HepG2 (cell line): ENCODE measurements around the gene UCK2. TPM values are rescaled to one million over a fixed set of nuclear protein-coding genes. Genes with fewer than 3 reads are reported as not detected.

ENCODE experiments used
- DNMT1 ChIP-seq: sonication (generic); formaldehyde crosslinking; IDR thresholded peaks from 2 replicates; pipeline ENCODE4 v1.5.1; 2020; ENCODE audit warnings: mild to moderate bottlenecking, missing genetic modification reagents
- KLF16 ChIP-seq, 2 experiments: sonication (generic) in 1 of 2; formaldehyde crosslinking in 1 of 2; IDR thresholded peaks; 2 replicates each; pipeline versions ENCODE4 v1.6.1 to v1.8.0; 2016 to 2023; ENCODE audit warnings: missing genetic modification reagents in 2 of 2, missing compliant biosample characterization in 1 of 2
- MBNL3 ChIP-seq: fragments of 250-450 bp; sonication (Bioruptor Pico); conservative IDR thresholded peaks from 2 replicates; pipeline ENCODE4 v1.8.0; 2022; ENCODE audit warnings: mild to moderate bottlenecking, inconsistent platforms
- MTF1 ChIP-seq: sonication (generic); formaldehyde crosslinking; IDR thresholded peaks from 2 replicates; pipeline ENCODE4 v1.5.0; 2020; ENCODE audit warnings: missing genetic modification reagents
- NPAS2 ChIP-seq: sonication (generic); formaldehyde crosslinking; IDR thresholded peaks from 2 replicates; pipeline ENCODE4 v1.8.0; 2022; ENCODE audit warnings: mild to moderate bottlenecking, missing genetic modification reagents, borderline replicate concordance
- PHF20 ChIP-seq: sonication (generic); formaldehyde crosslinking; IDR thresholded peaks from 2 replicates; pipeline ENCODE4 v1.5.0; 2020; ENCODE audit warnings: mild to moderate bottlenecking, missing genetic modification reagents
- SIN3A ChIP-seq: IDR thresholded peaks from 2 replicates; pipeline ENCODE4 v1.6.1; 2011; ENCODE audit warnings: low read depth, mild to moderate bottlenecking, control low read depth, low read length, borderline replicate concordance
- SOX13 ChIP-seq, 3 experiments: fragments of 450-650 bp in 1 of 3; sonication (generic) in 1 of 3; formaldehyde crosslinking in 1 of 3; IDR thresholded peaks in 2 of 3; conservative IDR thresholded peaks in 1 of 3; 2 replicates each; pipeline versions ENCODE4 v1.5.0 to v1.6.1; 2016 to 2020; ENCODE audit warnings: antibody characterized with exemption in 1 of 3, mild to moderate bottlenecking in 1 of 3, missing compliant biosample characterization in 1 of 3, missing genetic modification reagents in 1 of 3, moderate library complexity in 1 of 3
- THAP9 ChIP-seq: sonication (generic); formaldehyde crosslinking; IDR thresholded peaks from 2 replicates; pipeline ENCODE4; 2020; ENCODE audit warnings: missing genetic modification reagents, mild to moderate bottlenecking, borderline replicate concordance
- ZFP36L2 ChIP-seq: sonication (generic); formaldehyde crosslinking; IDR thresholded peaks from 2 replicates; pipeline ENCODE4 v1.4.0; 2020; ENCODE audit warnings: missing genetic modification reagents
- ZNF225 ChIP-seq: sonication (generic); formaldehyde crosslinking; IDR thresholded peaks from 2 replicates; pipeline ENCODE4 v1.4.0; 2020; ENCODE audit warnings: mild to moderate bottlenecking, missing genetic modification reagents
- ZNF333 ChIP-seq: sonication (generic); formaldehyde crosslinking; IDR thresholded peaks from 2 replicates; pipeline ENCODE4 v1.4.0; 2020; ENCODE audit warnings: mild to moderate bottlenecking, missing genetic modification reagents, borderline replicate concordance
- ZNF343 ChIP-seq: sonication (generic); formaldehyde crosslinking; IDR thresholded peaks from 2 replicates; pipeline ENCODE4 v1.4.0; 2020; ENCODE audit warnings: mild to moderate bottlenecking, missing genetic modification reagents
- ZNF549 ChIP-seq: sonication (generic); formaldehyde crosslinking; IDR thresholded peaks from 2 replicates; pipeline ENCODE4 v1.5.0; 2020; ENCODE audit warnings: missing genetic modification reagents
- ZNF646 ChIP-seq: sonication (generic); formaldehyde crosslinking; IDR thresholded peaks from 2 replicates; pipeline ENCODE4 v1.9.0; 2021; ENCODE audit warnings: mild to moderate bottlenecking, missing genetic modification reagents
- ZNF678 ChIP-seq: sonication (generic); formaldehyde crosslinking; IDR thresholded peaks from 2 replicates; pipeline ENCODE4 v1.4.0; 2020; ENCODE audit warnings: mild to moderate bottlenecking, missing genetic modification reagents
- ZSCAN12 ChIP-seq: sonication (generic); formaldehyde crosslinking; IDR thresholded peaks from 2 replicates; pipeline ENCODE4 v1.9.0; 2021; ENCODE audit warnings: mild to moderate bottlenecking, missing genetic modification reagents
- ZSCAN21 ChIP-seq: sonication (generic); formaldehyde crosslinking; IDR thresholded peaks from 2 replicates; pipeline ENCODE4 v1.8.0; 2022; ENCODE audit warnings: mild to moderate bottlenecking, missing genetic modification reagents, moderate library complexity, borderline replicate concordance
- ZSCAN9 ChIP-seq: IDR thresholded peaks from 2 replicates; pipeline ENCODE4 v1.6.1; 2016; ENCODE audit warnings: borderline replicate concordance
- polyA plus RNA-seq, 8 experiments: library from polyadenylated mRNA; depleted of rRNA in 3 of 8; stranded (reverse) in 7 of 8; unstranded in 1 of 8; fragments of >200 nt; fragmentation: Illumina TruSeq in 4 of 8; extraction: Trizol in 4 of 8; gene quantifications; 2 replicates each; pipeline versions ENCODE4 v1.2.1 to v1.2.3, GENCODE V29; 2011 to 2016; ENCODE audit warnings: low read depth in 4 of 8, missing spikeins in 1 of 8, mixed read lengths in 1 of 8; ENCODE audit not compliant: insufficient read depth in 1 of 8
- total RNA-seq, 5 experiments: library from RNA; depleted of rRNA; stranded (reverse); fragments of >200 nt; fragmentation: Illumina TruSeq; extraction: Trizol; gene quantifications; 2 replicates each; pipeline ENCODE4 v1.2.3, GENCODE V29; 2016; ENCODE audit warnings: low read depth in 1 of 5

UCK2 gene
- total and polyA plus RNA-seq, 2 of the 13 experiments (the other 11 are each of a cell fraction or from before 2014, with no cell fraction given): 64.3 to 78.0 TPM

- TF ChIP-seq SIN3A (peak; percentile 72; the same call in 1 of the 2 replicates), ZNF646 (no peak; the same call in 1 of the 2 replicates), THAP9 (CRISPR knock-in tag) (peak; percentile 31; the same call in 1 of the 2 replicates), ZNF333 (no peak), ZNF343 (CRISPR knock-in tag) (0 out of 2 replicates have a peak, but pooled peaks have one; percentile 39), SOX13 (IDR thresholded peaks at IDR 0.05) (no peak), SOX13 (CRISPR knock-in tag; conservative IDR thresholded peaks at IDR 0.05 in 1 of 2, IDR thresholded peaks at IDR 0.05 in 1 of 2) (peak in 1 of 2 experiments; percentile 76; a peak in 2 of 4 replicates), ZNF225 (CRISPR knock-in tag) (peak; percentile 33; the same call in 1 of the 2 replicates), ZNF678 (CRISPR knock-in tag) (no peak), NPAS2 (CRISPR knock-in tag) (no peak), PHF20 (CRISPR knock-in tag) (0 out of 2 replicates have a peak, but pooled peaks have one; percentile 44), ZSCAN12 (CRISPR knock-in tag) (no peak), ZSCAN9 (CRISPR knock-in tag) (peak; percentile 37; the same call in 1 of the 2 replicates), MBNL3 (no peak), ZNF549 (CRISPR knock-in tag) (no peak), MTF1 (CRISPR knock-in tag) (no peak), ZFP36L2 (no peak), KLF16 (CRISPR knock-in tag; IDR thresholded peaks at IDR 0.05) (no peak), DNMT1 (CRISPR knock-in tag) (no peak), ZSCAN21 (CRISPR knock-in tag) (peak; percentile 77; the same call in 1 of the 2 replicates)
Observed at GRCh38 chr1:165910764-165911421, 83.5 kb downstream of the UCK2 start (continued).
